Keratinocyte (primary cell): Measurements from ENCODE around the gene VCAN. TPM values are rescaled to one million over a fixed set of nuclear protein-coding genes. Genes with fewer than 3 reads are reported as not detected.

Source experiments
- DNase-seq: peaks from one replicate; pipeline ENCODE4 v3.0.0-alpha.2; 2011; ENCODE audit warnings: low read depth, missing footprints, low spot score
- FAIRE-seq: peaks from 2 replicates; lab custom pipeline; 2011; peaks lifted over from hg19 to GRCh38; lab: Jason Lieb, UNC
- H2AFZ ChIP-seq: 2 replicates; pipeline ENCODE4 v1.6.0; 2012; ENCODE audit warnings: low read length, control low read depth, inconsistent platforms; ENCODE audit not compliant: control insufficient read depth
- H3K27ac ChIP-seq: 2 replicates; pipeline ENCODE4 v1.5.1; 2011; ENCODE audit warnings: low read length; ENCODE audit not compliant: control insufficient read depth, insufficient read depth
- H3K27me3 ChIP-seq: 3 replicates; pipeline ENCODE4 v1.6.0; 2011; ENCODE audit warnings: low read length; ENCODE audit not compliant: control insufficient read depth, insufficient read depth; ENCODE audit errors: extremely low read depth
- H3K36me3 ChIP-seq, 2 experiments: 2 replicates in 1 of 2; 3 replicates in 1 of 2; pipeline ENCODE4 v1.5.1; 2011; ENCODE audit warnings: low read length in 2 of 2, mild to moderate bottlenecking in 1 of 2; ENCODE audit not compliant: control insufficient read depth in 2 of 2, insufficient read depth in 2 of 2; ENCODE audit errors: extremely low read depth in 1 of 2
- H3K4me1 ChIP-seq: 3 replicates; pipeline ENCODE4 v1.5.1; 2011; ENCODE audit warnings: low read length; ENCODE audit not compliant: control insufficient read depth, insufficient read depth; ENCODE audit errors: extremely low read depth
- H3K4me2 ChIP-seq: 3 replicates; pipeline ENCODE4 v1.6.0; 2011; ENCODE audit warnings: low read depth, low read length; ENCODE audit not compliant: control insufficient read depth, insufficient read depth; ENCODE audit errors: extremely low read depth
- H3K4me3 ChIP-seq, 3 experiments: fragments of 200-600 bp in 1 of 3; sonication (generic) in 1 of 3; 2 replicates in 2 of 3; 3 replicates in 1 of 3; pipeline ENCODE4 v1.5.1; 2011 to 2016; ENCODE audit warnings: low read length in 3 of 3, mild to moderate bottlenecking in 3 of 3, control low read depth in 2 of 3, inconsistent platforms in 1 of 3, low read depth in 1 of 3, mixed read lengths in 1 of 3, mixed run types in 1 of 3, moderate library complexity in 1 of 3; ENCODE audit not compliant: control insufficient read depth in 2 of 3, insufficient read depth in 2 of 3; ENCODE audit errors: extremely low read depth in 1 of 3
- H3K79me2 ChIP-seq: 2 replicates; pipeline ENCODE4 v1.6.0; 2012; ENCODE audit warnings: low read length; ENCODE audit not compliant: control insufficient read depth, insufficient read depth
- H3K9ac ChIP-seq: 3 replicates; pipeline ENCODE4 v1.6.0; 2011; ENCODE audit warnings: low read length; ENCODE audit not compliant: control insufficient read depth, insufficient read depth; ENCODE audit errors: extremely low read depth
- H3K9me1 ChIP-seq: 3 replicates; pipeline ENCODE4 v1.6.0; 2011; ENCODE audit warnings: low read length; ENCODE audit not compliant: control insufficient read depth, insufficient read depth; ENCODE audit errors: extremely low read depth
- H3K9me3 ChIP-seq: 2 replicates; pipeline ENCODE4 v1.5.1; 2012; ENCODE audit warnings: low read depth, low read length; ENCODE audit not compliant: control insufficient read depth
- H4K20me1 ChIP-seq: 3 replicates; pipeline ENCODE4 v1.6.0; 2011; ENCODE audit warnings: low read length; ENCODE audit not compliant: control insufficient read depth, insufficient read depth; ENCODE audit errors: extremely low read depth
- CTCF ChIP-seq, 3 experiments: IDR thresholded peaks in 1 of 3; conservative IDR thresholded peaks in 1 of 3; optimal IDR thresholded peaks in 1 of 3; 2 replicates in 2 of 3; 3 replicates in 1 of 3; pipeline versions ENCODE3 to v1.5.1; 2011; ENCODE audit warnings: low read length in 3 of 3, mild to moderate bottlenecking in 3 of 3, moderate library complexity in 2 of 3, control low read depth in 1 of 3, inconsistent platforms in 1 of 3; ENCODE audit not compliant: insufficient read depth in 2 of 3; ENCODE audit errors: extremely low read depth in 1 of 3
- EZH2 ChIP-seq: IDR thresholded peaks from one replicate; pipeline ENCODE4 v1.6.1; 2012; ENCODE audit warnings: inconsistent platforms, mild to moderate bottlenecking, low read length, moderate library complexity
- dilution Hi-C: fragments of 300-500 bp; cut with MboI; formaldehyde crosslinking; loops from one replicate; pipeline ENCODE4 v1.7.0; 2020; ENCODE audit warnings: low sequenced_read_pairs; ENCODE audit not compliant: extremely low pct_ligation_motif_present
- polyA plus RNA-seq, 5 experiments: library from polyadenylated mRNA; depleted of rRNA in 3 of 5; stranded (reverse) in 3 of 5; stranded (forward) in 1 of 5; unstranded in 1 of 5; fragments of >200 nt; gene quantifications; 1 replicate in 1 of 5; 2 replicates in 3 of 5; 3 replicates in 1 of 5; pipeline versions ENCODE4 v1.2.1 to v1.2.3, GENCODE V29; 2011 to 2012; ENCODE audit warnings: missing spikeins in 2 of 5, low read depth in 1 of 5, low replicate concordance in 1 of 5

The VCAN gene
- polyA plus RNA-seq, 1 donor (not counting 4 experiments of a cell fraction or from before 2014, with no cell fraction given), result 1.9 TPM

- H3K9me3 ChIP-seq, result no peaks in the 10 kb centered on the region
- H3K4me2 ChIP-seq, result no peak overlapping the region
- H4K20me1 ChIP-seq, result no peaks in the 10 kb centered on the region
- H2AFZ ChIP-seq, result no peak overlapping the region
- H3K36me3 ChIP-seq, result no peaks in the 10 kb centered on the region
- dilution Hi-C loops, result no loop called here
- no peak for TF ChIP-seq EZH2
- TF ChIP-seq CTCF (optimal IDR thresholded peaks at IDR 0.05 in 1 of 3, IDR thresholded peaks at IDR 0.05 in 1 of 3, conservative IDR thresholded peaks at IDR 0.05 in 1 of 3; ENCODE audit: extremely low read depth in 1 of 3, insufficient read depth in 2 of 3, low read length in 3 of 3), result no peak
- no peak overlapping the region for H3K9ac ChIP-seq
- H3K4me3 ChIP-seq, result no peak overlapping the region
- H3K27ac ChIP-seq, result no peak overlapping the region
- FAIRE-seq (no peak), DNase-seq (no peak)
- no peaks in the 10 kb centered on the region for H3K79me2 ChIP-seq
- H3K27me3 ChIP-seq, result no peaks in the 10 kb centered on the region
- H3K9me1 ChIP-seq, result no peaks in the 10 kb centered on the region
- no peaks in the 10 kb centered on the region for H3K4me1 ChIP-seq
These were observed 29.8 kb upstream of the VCAN start for GRCh38 chr5:83441747-83442146.

GRCh38 chr5:83443534-83443933, 28.0 kb upstream of the VCAN start:
- FAIRE-seq, result no peak
- H3K4me3 ChIP-seq, result no peak overlapping the region
- no peak overlapping the region for H2AFZ ChIP-seq
- H3K27ac ChIP-seq, result no peak overlapping the region
- TF ChIP-seq EZH2 (no peak), CTCF (optimal IDR thresholded peaks at IDR 0.05 in 1 of 3, IDR thresholded peaks at IDR 0.05 in 1 of 3, conservative IDR thresholded peaks at IDR 0.05 in 1 of 3; ENCODE audit: extremely low read depth in 1 of 3, insufficient read depth in 2 of 3, low read length in 3 of 3) (no peak)
- no peaks in the 10 kb centered on the region for H3K9me3 ChIP-seq
- H3K79me2 ChIP-seq, result no peaks in the 10 kb centered on the region
- no peaks in the 10 kb centered on the region for H3K27me3 ChIP-seq
- dilution Hi-C loops, result no loop called here
- no peaks in the 10 kb centered on the region for H3K4me1 ChIP-seq
- H3K4me2 ChIP-seq, result no peak overlapping the region
- H3K36me3 ChIP-seq, result no peaks in the 10 kb centered on the region
- no peaks in the 10 kb centered on the region for H4K20me1 ChIP-seq
- no peak for DNase-seq
- no peaks in the 10 kb centered on the region for H3K9me1 ChIP-seq
- no peak overlapping the region for H3K9ac ChIP-seq
